ENCODE data around the gene MXRA7.
A peak's percentile ranks its signal among the peaks of the same experiment; 100 is the strongest.

The MXRA7 gene

DNA sequence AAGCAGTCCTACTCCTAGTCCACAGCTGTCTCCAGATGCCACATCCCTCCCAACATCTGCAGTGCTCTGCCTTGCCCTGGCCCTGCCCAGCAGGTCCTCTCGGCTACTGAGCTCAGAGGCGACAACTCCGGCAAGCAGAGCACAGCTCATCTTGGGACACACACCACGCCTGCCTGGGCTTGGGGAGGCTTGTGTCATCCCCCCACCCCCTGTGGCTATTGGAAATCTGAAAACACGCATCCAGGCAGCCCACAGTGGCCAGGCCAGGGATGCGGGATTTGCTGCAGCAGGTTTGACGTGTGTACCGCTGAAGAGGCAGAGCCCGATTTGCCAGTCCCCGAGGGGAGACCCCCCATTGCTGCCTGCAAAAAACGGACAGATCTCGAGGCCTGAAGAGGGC lies 25.4 kb downstream of the MXRA7 start:
- H3K4me3 ChIP-seq, result no peak overlapping the region
- H3K27me3 ChIP-seq, result peaks cover 0 to 21% (median 0%) of the 10 kb centered on the region in 11 experiments; a peak in 2 of 22 replicates
- TF ChIP-seq Cebpa-rat (IDR thresholded peaks at IDR 0.05), result no peak
- peak overlapping the region in 3 of 11 experiments; percentile 28 to 57 (median 35); a peak in 2 of 22 replicates for H3K9ac ChIP-seq
- H3K27ac ChIP-seq, result no peak overlapping the region
- peaks cover 0 to 67% (median 15%) of the 10 kb centered on the region in 11 experiments; a peak in 15 of 22 replicates for H4K20me1 ChIP-seq
- H3K36me3 ChIP-seq, result peaks cover 0 to 7% (median 0%) of the 10 kb centered on the region in 11 experiments; a peak in 3 of 22 replicates
- no peaks in the 10 kb centered on the region for H3K9me3 ChIP-seq (replicated peaks in 1 of 11)
- H3K4me1 ChIP-seq, result peaks cover 50 to 97% (median 92%) of the 10 kb centered on the region in 10 experiments
- peak overlapping the region in 8 of 11 experiments; percentile 66 to 97 (median 80); a peak in 16 of 22 replicates for H3K4me2 ChIP-seq

DNA sequence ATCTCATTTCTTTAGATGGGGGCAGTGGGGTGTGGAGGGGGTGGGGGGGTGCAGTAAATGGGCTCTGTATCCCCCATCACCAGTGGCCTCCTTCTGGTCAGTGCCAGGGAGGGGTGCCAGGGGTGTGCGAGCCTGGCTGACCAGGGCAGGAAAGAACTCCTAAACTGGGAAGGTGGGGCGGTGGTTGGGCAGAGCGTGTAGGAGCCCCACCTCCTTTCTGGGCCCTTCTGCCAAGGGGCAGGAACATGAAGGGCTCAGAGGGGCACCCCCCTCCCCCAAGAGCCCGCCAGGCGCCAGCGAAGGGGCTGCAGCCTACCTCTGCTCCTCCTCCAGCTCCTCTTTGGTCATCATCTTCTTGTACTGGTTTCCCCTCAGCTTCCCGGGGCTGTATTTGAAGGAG lies 26.0 kb downstream of the MXRA7 start:
- no peak for TF ChIP-seq Cebpa-rat (IDR thresholded peaks at IDR 0.05)
- Histone ChIP-seq H3K9me3 (replicated peaks in 1 of 11) (no peaks in the 10 kb centered on the region), H3K27ac (no peak overlapping the region), H3K27me3 (peaks cover 0 to 21% (median 0%) of the 10 kb centered on the region in 11 experiments; a peak in 2 of 22 replicates), H3K9ac (peak overlapping the region in 3 of 11 experiments; percentile 28 to 57 (median 35); a peak in 3 of 22 replicates), H3K4me3 (no peak overlapping the region), H3K36me3 (peaks cover 0 to 7% (median 0%) of the 10 kb centered on the region in 11 experiments; a peak in 3 of 22 replicates), H3K4me2 (peak overlapping the region in 8 of 11 experiments; percentile 66 to 97 (median 80); a peak in 16 of 22 replicates), H3K4me1 (peaks cover 50 to 96% (median 90%) of the 10 kb centered on the region in 10 experiments), H4K20me1 (peaks cover 0 to 67% (median 15%) of the 10 kb centered on the region in 11 experiments; a peak in 15 of 22 replicates)

DNA sequence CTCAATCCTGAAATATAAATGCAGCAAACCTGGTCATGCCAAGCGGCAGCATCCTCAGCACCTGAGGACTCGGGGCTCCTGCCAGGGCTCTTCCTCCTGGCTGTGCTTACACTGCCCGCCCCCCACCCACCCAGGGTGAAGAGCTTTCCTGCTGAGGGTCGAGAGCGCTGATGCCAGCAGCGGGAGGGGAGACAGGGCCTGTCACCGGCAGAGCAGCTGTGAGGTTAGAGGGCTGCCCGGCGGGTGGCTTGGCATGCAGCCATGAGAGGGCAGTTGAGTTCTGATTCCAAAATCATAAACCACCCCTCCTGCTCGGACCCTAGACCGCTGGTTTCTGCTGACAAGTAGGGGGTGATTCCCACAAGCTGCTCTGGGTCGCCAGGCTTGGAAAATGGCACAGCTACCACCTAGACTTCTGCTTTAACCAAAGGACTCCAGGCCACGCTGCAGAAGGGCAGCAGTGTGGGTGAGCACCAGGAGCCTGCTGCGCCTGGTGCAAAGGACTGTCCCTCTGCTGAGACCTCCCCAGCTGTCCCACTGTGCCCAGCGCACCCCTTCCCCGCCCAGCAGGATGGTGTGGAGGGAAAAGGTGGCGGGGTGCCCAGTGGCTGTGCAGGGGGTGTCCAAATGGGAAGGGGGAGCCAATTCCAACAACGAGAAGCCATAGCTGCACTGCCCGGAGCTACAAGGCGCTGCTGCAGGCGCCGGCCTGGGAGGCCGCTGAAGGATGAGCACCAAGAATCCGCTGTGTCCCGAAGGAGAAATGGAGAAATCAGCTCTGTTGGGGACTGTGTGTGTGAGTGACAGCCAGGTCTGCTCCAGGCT lies 26.6 kb downstream of the MXRA7 start:
- H4K20me1 ChIP-seq, result peaks cover 0 to 66% (median 15%) of the 10 kb centered on the region in 11 experiments; a peak in 15 of 22 replicates
- H3K36me3 ChIP-seq, result peaks cover 0 to 7% (median 0%) of the 10 kb centered on the region in 11 experiments; a peak in 2 of 22 replicates
- H3K4me2 ChIP-seq, result peak overlapping the region; percentile 78 to 99 (median 94)
- no peaks in the 10 kb centered on the region for H3K9me3 ChIP-seq (replicated peaks in 1 of 11)
- TF ChIP-seq Cebpa-rat (IDR thresholded peaks at IDR 0.05), result no peak
- H3K4me1 ChIP-seq, result peaks cover 53 to 94% (median 90%) of the 10 kb centered on the region in 10 experiments
- peak overlapping the region in 4 of 11 experiments; percentile 3 to 67 (median 64); a peak in 5 of 22 replicates for H3K9ac ChIP-seq
- H3K27me3 ChIP-seq, result peaks cover 0 to 21% (median 0%) of the 10 kb centered on the region in 11 experiments; a peak in 2 of 22 replicates
- peak overlapping the region in 3 of 11 experiments; percentile 1 to 56 (median 54); a peak in 2 of 22 replicates for H3K27ac ChIP-seq
- H3K4me3 ChIP-seq, result no peak overlapping the region

- H3K9ac ChIP-seq, result peak overlapping the region; percentile 0 to 67 (median 26); a peak in 12 of 22 replicates
- H3K4me1 ChIP-seq, result peaks cover 62 to 94% (median 90%) of the 10 kb centered on the region in 10 experiments
- peaks cover 0 to 7% (median 0%) of the 10 kb centered on the region in 11 experiments; a peak in 2 of 22 replicates for H3K36me3 ChIP-seq
- H3K27ac ChIP-seq, result peak overlapping the region in 8 of 11 experiments; percentile 11 to 56 (median 40); a peak in 11 of 22 replicates
- H3K4me2 ChIP-seq, result peak overlapping the region; percentile 78 to 99 (median 94)
- peak overlapping the region in 1 of 10 experiments; percentile 21; a peak in 3 of 20 replicates for H3K4me3 ChIP-seq
- no peaks in the 10 kb centered on the region for H3K9me3 ChIP-seq (replicated peaks in 1 of 11)
- no peak for TF ChIP-seq Cebpa-rat (IDR thresholded peaks at IDR 0.05)
- peaks cover 0 to 60% (median 15%) of the 10 kb centered on the region in 11 experiments; a peak in 15 of 22 replicates for H4K20me1 ChIP-seq
- H3K27me3 ChIP-seq, result peaks cover 0 to 21% (median 0%) of the 10 kb centered on the region in 11 experiments; a peak in 2 of 22 replicates
These were observed 27.6 kb downstream of the MXRA7 start for GRCh38 chr17:76683011-76683755.

DNA sequence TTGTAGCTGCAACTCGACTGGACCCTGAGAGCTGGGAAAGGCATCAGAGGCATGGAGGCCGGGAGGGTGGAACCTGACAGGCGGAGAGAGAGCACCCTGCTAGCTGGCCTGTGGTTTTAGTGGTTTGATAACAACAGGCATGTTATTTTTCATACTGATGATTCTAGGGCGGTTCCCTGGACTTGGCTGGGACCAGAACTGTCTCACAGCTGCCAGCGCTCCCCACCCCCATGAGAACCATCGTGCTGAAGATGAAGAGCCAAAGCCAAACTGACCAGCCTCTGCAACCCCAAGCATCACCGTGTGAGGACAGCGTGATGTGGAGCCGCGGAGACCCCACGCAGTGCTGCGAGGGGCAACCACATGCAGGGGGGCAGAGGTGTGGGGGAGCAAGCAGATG lies 28.5 kb downstream of the MXRA7 start:
- Histone ChIP-seq H4K20me1 (peaks cover 0 to 54% (median 15%) of the 10 kb centered on the region in 11 experiments; a peak in 15 of 22 replicates), H3K4me2 (peak overlapping the region; percentile 78 to 99 (median 94)), H3K4me1 (peaks cover 64 to 94% (median 90%) of the 10 kb centered on the region in 10 experiments), H3K36me3 (peaks cover 0 to 7% (median 0%) of the 10 kb centered on the region in 11 experiments; a peak in 2 of 22 replicates), H3K9ac (peak overlapping the region; percentile 3 to 67 (median 40); a peak in 17 of 22 replicates), H3K9me3 (replicated peaks in 1 of 11) (no peaks in the 10 kb centered on the region), H3K27ac (peak overlapping the region in 9 of 11 experiments; percentile 10 to 56 (median 37); a peak in 15 of 22 replicates), H3K27me3 (peaks cover 0 to 13% (median 0%) of the 10 kb centered on the region in 11 experiments; a peak in 2 of 22 replicates), H3K4me3 (peak overlapping the region in 4 of 10 experiments; percentile 11 to 21 (median 15); a peak in 6 of 20 replicates)
- TF ChIP-seq Cebpa-rat (IDR thresholded peaks at IDR 0.05), result no peak

- Histone ChIP-seq H3K9me3 (replicated peaks in 1 of 11) (no peaks in the 10 kb centered on the region), H3K9ac (peak overlapping the region; percentile 3 to 67 (median 40); a peak in 16 of 22 replicates), H4K20me1 (peaks cover 0 to 49% (median 15%) of the 10 kb centered on the region in 11 experiments; a peak in 15 of 22 replicates), H3K4me2 (peak overlapping the region; percentile 78 to 99 (median 94)), H3K27ac (peak overlapping the region in 8 of 11 experiments; percentile 10 to 56 (median 40); a peak in 13 of 22 replicates), H3K4me1 (peaks cover 56 to 94% (median 88%) of the 10 kb centered on the region in 10 experiments), H3K4me3 (peak overlapping the region in 2 of 10 experiments; percentile 15 to 21; a peak in 1 of 20 replicates), H3K27me3 (peaks cover 0 to 5% (median 0%) of the 10 kb centered on the region in 11 experiments; a peak in 2 of 22 replicates), H3K36me3 (peaks cover 0 to 7% (median 0%) of the 10 kb centered on the region in 11 experiments; a peak in 2 of 22 replicates)
- no peak for TF ChIP-seq Cebpa-rat (IDR thresholded peaks at IDR 0.05)
These were observed 29.3 kb downstream of the MXRA7 start for GRCh38 chr17:76681222-76682137.

GRCh38 chr17:76679239-76679638 lies 31.5 kb downstream of the MXRA7 start:
- Histone ChIP-seq H3K4me3 (peak overlapping the region in 1 of 10 experiments; percentile 1; a peak in 1 of 20 replicates), H3K27me3 (no peaks in the 10 kb centered on the region), H3K27ac (peak overlapping the region in 6 of 11 experiments; percentile 27 to 65 (median 47); a peak in 8 of 22 replicates), H3K36me3 (peaks cover 0 to 4% (median 0%) of the 10 kb centered on the region in 11 experiments; a peak in 2 of 22 replicates), H4K20me1 (peaks cover 0 to 39% (median 15%) of the 10 kb centered on the region in 11 experiments; a peak in 15 of 22 replicates), H3K9ac (peak overlapping the region in 3 of 11 experiments; percentile 20 to 47 (median 26); a peak in 3 of 22 replicates), H3K4me2 (peak overlapping the region; percentile 47 to 90 (median 81)), H3K9me3 (replicated peaks in 1 of 11) (peaks cover 0 to 5% (median 0%) of the 10 kb centered on the region in 11 experiments; a peak in 2 of 22 replicates), H3K4me1 (peaks cover 52 to 73% (median 66%) of the 10 kb centered on the region in 10 experiments)
- TF ChIP-seq Cebpa-rat (IDR thresholded peaks at IDR 0.05), result no peak

Measured in BLaER1 treated with 17β-estradiol and CSF1 and Interleukin-3, amounts not matched to agents 10 nM and 100 nM (cell line).